SK-N-SH treated with all-trans-retinoic acid at 6 μM for 48 hours (cell line): ENCODE data around the gene TSHZ2.

Experiments
- OSR1 ChIP-seq: fragments of 250-450 bp; sonication (Bioruptor Pico); IDR thresholded peaks from 2 replicates; pipeline ENCODE4 v1.8.0; 2022; ENCODE audit warnings: moderate library complexity, mild to moderate bottlenecking, inconsistent platforms
- ZFP3 ChIP-seq: fragments of 250-450 bp; sonication (Bioruptor Pico); IDR thresholded peaks from 2 replicates; pipeline ENCODE4 v1.5.0; 2020; ENCODE audit warnings: mild to moderate bottlenecking, moderate library complexity
- TF ChIP-seq, protein P1 (sequence below): fragments of 250-450 bp; sonication (Bioruptor Pico); IDR thresholded peaks from 2 replicates; pipeline ENCODE4 v1.5.1; 2021; ENCODE audit warnings: mild to moderate bottlenecking, moderate library complexity

DNA sequence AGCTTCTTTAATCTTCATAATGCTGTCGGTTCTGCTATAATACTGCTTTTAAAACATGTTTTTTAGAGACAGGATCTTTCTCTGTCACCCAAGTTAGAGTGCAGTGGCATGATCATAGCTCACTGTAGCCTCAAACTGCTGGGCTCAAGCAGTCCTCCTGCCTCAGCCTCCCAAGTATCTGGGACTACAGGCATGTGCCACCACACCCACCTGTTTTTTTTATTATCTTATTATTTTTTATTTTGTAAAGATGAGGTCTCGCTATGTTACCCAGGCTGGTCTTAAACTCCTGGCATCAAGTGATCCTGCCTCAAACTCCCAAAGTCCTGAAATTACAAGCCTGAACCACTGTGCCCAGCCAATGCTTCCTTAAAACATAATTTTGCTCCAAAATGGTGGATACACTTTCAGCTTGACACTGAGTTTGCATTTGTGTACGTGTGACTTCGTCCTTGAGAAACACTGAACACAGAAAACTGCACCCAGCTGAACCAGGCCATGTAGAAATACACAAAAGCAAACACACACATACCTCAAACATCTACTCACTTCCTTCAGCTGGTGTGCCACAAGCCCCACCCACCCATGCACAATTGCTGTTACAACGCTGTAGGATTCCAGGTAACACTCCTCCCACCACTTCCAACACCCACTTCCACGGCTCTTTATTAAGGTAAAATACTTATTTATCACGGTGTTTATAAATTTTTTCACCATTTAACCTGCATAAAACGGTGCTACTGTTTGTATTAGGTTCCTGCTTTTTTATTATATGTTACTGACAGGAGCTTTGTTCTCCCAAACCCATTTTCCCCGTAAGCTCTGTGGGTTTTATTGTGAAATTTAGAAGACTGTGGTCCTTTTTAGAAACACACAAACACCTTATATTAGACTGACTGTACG lies 109.1 kb downstream of the TSHZ2 start:
- TF ChIP-seq ZFP3 (CRISPR knock-in tag) (no peak), OSR1 (CRISPR knock-in tag) (no peak)
- TF ChIP-seq, protein P1, sequence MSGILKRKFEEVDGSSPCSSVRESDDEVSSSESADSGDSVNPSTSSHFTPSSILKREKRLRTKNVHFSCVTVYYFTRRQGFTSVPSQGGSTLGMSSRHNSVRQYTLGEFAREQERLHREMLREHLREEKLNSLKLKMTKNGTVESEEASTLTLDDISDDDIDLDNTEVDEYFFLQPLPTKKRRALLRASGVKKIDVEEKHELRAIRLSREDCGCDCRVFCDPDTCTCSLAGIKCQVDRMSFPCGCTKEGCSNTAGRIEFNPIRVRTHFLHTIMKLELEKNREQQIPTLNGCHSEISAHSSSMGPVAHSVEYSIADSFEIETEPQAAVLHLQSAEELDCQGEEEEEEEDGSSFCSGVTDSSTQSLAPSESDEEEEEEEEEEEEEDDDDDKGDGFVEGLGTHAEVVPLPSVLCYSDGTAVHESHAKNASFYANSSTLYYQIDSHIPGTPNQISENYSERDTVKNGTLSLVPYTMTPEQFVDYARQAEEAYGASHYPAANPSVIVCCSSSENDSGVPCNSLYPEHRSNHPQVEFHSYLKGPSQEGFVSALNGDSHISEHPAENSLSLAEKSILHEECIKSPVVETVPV, result no peak
